ENCODE results near the gene ZC3H18. TPM values are rescaled to one million over a fixed set of nuclear protein-coding genes. Genes with fewer than 3 reads are reported as not detected.

ZC3H18 gene
- total RNA-seq, 1 donor from 2014 or later, result 88.5 TPM

DNA sequence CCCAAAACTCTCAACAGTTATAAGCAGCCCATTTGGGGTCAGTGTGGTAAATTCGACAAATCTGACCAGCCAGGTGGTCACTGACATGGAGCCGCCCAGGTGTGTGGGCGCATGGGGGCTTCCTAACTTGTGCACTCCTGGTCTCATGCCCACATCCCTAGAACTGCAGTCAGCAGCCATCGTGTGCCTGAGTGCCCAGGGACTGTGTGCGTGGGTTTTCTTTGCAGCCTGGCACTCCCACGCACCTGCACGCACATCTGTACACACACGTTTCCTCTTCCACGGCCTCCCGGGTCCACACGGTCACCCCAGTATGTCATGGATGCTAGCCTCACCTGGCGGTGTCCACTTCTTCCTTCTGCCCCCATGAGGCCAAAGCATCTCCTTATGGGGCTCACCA lies 38.9 kb upstream of the ZC3H18 start:
- peaks cover 25% of the 10 kb centered on the region for H3K4me1 Mint-ChIP-seq
- H3K27me3 Mint-ChIP-seq (ENCODE audit: low read depth), result peaks cover 3% of the 10 kb centered on the region
- H3K27ac Mint-ChIP-seq (ENCODE audit: unreplicated experiment), result no peak overlapping the region
- peaks cover 2% of the 10 kb centered on the region for H3K36me3 Mint-ChIP-seq (ENCODE audit: low read depth)
- H3K4me3 Mint-ChIP-seq, result peak overlapping the region; percentile 79
- DNase-seq (ENCODE audit: low read depth, low spot score), result no peak
- no peaks in the 10 kb centered on the region for H3K9me3 Mint-ChIP-seq
- TF ChIP-seq, protein P1, sequence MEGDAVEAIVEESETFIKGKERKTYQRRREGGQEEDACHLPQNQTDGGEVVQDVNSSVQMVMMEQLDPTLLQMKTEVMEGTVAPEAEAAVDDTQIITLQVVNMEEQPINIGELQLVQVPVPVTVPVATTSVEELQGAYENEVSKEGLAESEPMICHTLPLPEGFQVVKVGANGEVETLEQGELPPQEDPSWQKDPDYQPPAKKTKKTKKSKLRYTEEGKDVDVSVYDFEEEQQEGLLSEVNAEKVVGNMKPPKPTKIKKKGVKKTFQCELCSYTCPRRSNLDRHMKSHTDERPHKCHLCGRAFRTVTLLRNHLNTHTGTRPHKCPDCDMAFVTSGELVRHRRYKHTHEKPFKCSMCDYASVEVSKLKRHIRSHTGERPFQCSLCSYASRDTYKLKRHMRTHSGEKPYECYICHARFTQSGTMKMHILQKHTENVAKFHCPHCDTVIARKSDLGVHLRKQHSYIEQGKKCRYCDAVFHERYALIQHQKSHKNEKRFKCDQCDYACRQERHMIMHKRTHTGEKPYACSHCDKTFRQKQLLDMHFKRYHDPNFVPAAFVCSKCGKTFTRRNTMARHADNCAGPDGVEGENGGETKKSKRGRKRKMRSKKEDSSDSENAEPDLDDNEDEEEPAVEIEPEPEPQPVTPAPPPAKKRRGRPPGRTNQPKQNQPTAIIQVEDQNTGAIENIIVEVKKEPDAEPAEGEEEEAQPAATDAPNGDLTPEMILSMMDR (conservative IDR thresholded peaks at IDR 0.05), result no peak

DNA sequence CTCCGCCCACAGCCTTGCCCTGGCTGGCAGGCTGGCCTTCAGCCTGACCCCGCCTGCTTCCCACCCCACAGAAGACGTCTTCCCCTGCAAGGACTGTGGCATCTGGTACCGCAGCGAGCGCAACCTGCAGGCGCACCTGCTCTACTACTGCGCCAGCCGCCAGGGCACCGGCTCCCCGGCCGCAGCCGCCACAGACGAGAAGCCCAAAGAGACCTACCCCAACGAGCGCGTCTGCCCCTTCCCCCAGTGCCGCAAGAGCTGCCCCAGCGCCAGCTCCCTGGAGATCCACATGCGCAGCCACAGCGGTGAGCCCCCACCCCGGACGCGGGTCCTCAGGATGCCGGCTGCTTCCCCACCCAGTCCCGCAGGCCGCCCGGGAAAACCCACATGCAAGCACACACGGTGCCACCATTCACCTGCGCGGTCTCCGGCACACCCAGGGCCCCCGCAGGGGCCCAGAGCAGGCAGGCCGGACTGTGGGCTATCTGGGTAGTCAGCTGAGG lies 38.2 kb upstream of the ZC3H18 start:
- no peaks in the 10 kb centered on the region for H3K9me3 Mint-ChIP-seq
- peaks cover 25% of the 10 kb centered on the region for H3K4me1 Mint-ChIP-seq
- no peak for DNase-seq (ENCODE audit: low read depth, low spot score)
- H3K27ac Mint-ChIP-seq (ENCODE audit: unreplicated experiment), result no peak overlapping the region
- peak overlapping the region; percentile 79 for H3K4me3 Mint-ChIP-seq
- peaks cover 2% of the 10 kb centered on the region for H3K36me3 Mint-ChIP-seq (ENCODE audit: low read depth)
- TF ChIP-seq, protein P1 (conservative IDR thresholded peaks at IDR 0.05), result no peak
- H3K27me3 Mint-ChIP-seq (ENCODE audit: low read depth), result peaks cover 3% of the 10 kb centered on the region

DNA sequence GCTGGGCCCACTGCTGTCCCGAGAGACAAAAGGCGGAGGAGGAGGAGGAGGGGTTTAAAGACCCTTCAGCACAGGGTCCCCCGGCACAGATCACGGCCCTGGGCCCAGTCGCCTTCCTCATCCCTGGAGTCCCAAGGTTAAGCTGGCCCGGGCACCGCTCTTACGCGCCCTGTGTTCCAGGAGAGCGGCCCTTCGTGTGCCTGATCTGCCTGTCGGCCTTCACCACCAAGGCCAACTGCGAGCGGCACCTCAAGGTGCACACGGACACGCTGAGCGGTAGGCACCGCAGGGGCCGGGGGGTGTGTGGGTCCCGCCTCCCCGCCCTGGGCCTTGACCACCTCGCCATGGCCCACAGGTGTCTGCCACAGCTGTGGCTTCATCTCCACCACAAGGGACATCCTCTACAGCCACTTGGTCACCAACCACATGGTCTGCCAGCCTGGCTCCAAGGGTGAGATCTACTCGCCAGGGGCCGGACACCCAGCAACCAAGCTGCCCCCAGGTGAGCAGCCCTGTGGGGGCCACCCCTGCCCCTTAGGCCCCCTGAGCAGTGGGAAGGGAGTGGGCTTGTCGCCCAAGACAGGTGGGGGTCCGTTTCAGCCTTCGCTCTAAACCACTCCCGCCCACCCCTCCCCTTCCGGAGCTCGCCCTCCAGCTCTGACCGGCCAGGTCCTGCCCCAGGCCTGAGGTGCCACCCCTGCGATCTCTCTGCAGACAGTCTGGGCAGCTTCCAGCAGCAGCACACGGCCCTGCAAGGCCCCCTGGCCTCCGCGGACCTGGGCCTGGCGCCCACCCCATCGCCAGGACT lies 37.6 kb upstream of the ZC3H18 start:
- no peak for DNase-seq (ENCODE audit: low read depth, low spot score)
- Mint-ChIP-seq H3K36me3 (ENCODE audit: low read depth) (peaks cover 2% of the 10 kb centered on the region), H3K9me3 (no peaks in the 10 kb centered on the region), H3K4me3 (no peak overlapping the region), H3K27me3 (ENCODE audit: low read depth) (peaks cover 3% of the 10 kb centered on the region), H3K4me1 (peaks cover 25% of the 10 kb centered on the region), H3K27ac (ENCODE audit: unreplicated experiment) (no peak overlapping the region)
- TF ChIP-seq, protein P1 (conservative IDR thresholded peaks at IDR 0.05), result no peak

DNA sequence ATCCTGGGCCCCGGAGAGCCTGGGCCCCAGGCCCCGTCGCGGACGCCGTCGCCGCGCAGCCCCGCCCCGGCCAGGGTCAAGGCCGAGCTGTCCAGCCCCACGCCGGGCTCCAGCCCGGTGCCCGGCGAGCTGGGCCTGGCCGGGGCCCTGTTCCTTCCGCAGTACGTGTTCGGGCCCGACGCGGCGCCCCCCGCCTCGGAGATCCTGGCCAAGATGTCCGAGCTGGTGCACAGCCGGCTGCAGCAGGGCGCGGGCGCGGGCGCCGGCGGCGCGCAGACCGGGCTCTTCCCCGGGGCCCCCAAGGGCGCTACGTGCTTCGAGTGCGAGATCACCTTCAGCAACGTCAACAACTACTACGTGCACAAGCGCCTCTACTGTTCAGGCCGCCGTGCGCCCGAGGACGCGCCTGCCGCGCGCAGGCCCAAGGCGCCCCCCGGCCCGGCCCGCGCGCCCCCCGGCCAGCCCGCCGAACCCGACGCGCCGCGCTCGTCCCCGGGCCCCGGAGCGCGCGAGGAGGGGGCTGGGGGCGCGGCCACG lies 36.8 kb upstream of the ZC3H18 start:
- Mint-ChIP-seq H3K27me3 (ENCODE audit: low read depth) (peaks cover 8% of the 10 kb centered on the region), H3K4me3 (no peak overlapping the region), H3K4me1 (peaks cover 25% of the 10 kb centered on the region), H3K27ac (ENCODE audit: unreplicated experiment) (no peak overlapping the region), H3K9me3 (no peaks in the 10 kb centered on the region), H3K36me3 (ENCODE audit: low read depth) (peaks cover 2% of the 10 kb centered on the region)
- DNase-seq (ENCODE audit: low read depth, low spot score), result no peak
- TF ChIP-seq, protein P1 (conservative IDR thresholded peaks at IDR 0.05), result no peak

DNA sequence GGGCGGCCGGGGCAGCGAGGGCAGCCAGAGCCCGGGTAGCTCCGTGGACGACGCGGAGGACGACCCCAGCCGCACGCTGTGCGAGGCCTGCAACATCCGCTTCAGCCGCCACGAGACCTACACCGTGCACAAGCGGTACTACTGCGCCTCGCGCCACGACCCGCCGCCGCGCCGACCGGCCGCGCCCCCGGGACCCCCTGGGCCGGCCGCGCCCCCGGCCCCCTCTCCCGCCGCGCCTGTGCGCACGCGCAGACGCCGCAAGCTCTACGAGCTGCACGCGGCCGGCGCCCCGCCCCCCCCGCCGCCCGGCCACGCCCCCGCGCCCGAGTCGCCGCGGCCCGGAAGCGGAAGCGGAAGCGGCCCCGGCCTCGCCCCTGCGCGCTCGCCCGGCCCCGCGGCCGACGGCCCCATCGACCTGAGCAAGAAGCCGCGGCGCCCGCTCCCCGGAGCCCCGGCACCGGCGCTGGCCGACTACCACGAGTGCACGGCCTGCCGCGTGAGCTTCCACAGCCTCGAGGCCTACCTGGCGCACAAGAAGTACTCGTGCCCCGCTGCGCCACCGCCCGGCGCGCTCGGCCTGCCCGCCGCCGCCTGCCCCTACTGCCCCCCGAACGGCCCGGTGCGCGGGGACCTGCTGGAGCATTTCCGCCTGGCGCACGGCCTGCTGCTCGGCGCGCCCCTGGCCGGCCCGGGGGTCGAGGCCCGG lies 36.1 kb upstream of the ZC3H18 start:
- TF ChIP-seq, protein P1 (conservative IDR thresholded peaks at IDR 0.05), result no peak
- Mint-ChIP-seq H3K27me3 (ENCODE audit: low read depth) (peaks cover 13% of the 10 kb centered on the region), H3K9me3 (no peaks in the 10 kb centered on the region), H3K4me3 (no peak overlapping the region), H3K36me3 (ENCODE audit: low read depth) (peaks cover 2% of the 10 kb centered on the region), H3K4me1 (peaks cover 19% of the 10 kb centered on the region), H3K27ac (ENCODE audit: unreplicated experiment) (no peak overlapping the region)
- DNase-seq (ENCODE audit: low read depth, low spot score), result peak; percentile 72

Measured in neural crest cell (in vitro differentiated cells).